Stomach (tissue), 4 donors: ENCODE measurements around the gene C11orf91.

Experiments used
- CTCF ChIP-seq, 7 experiments: fragments of 450-650 bp in 4 of 7; fragments of 200-600 bp in 3 of 7; sonication (generic) in 3 of 7; IDR thresholded peaks; one replicate each; pipeline ENCODE4 v1.5.1; 2016 to 2019; ENCODE audit warnings: antibody characterized with exemption in 7 of 7, control low read depth in 2 of 7, mild to moderate bottlenecking in 1 of 7
- POLR2A ChIP-seq, 4 donors: fragments of 450-650 bp; IDR thresholded peaks; one replicate each; pipeline ENCODE4 v1.6.1; 2016; ENCODE audit warnings: antibody characterized with exemption in 4 of 4, control low read depth in 2 of 4, mild to moderate bottlenecking in 1 of 4, moderate library complexity in 1 of 4

GRCh38 chr11:33658195-33658900 is 42.3 kb downstream of the C11orf91 start:
- TF ChIP-seq CTCF (IDR thresholded peaks at IDR 0.05) (no peak), POLR2A (IDR thresholded peaks at IDR 0.05) (no peak)
